GM23338 (cell line): Measurements from ENCODE around the gene AMPH. TPM values are rescaled to one million over a fixed set of nuclear protein-coding genes. Genes with fewer than 3 reads are reported as not detected.

Experiments
- ATAC-seq: fragments of 200-7000 bp; cut with Tn5 transposase; 3 replicates; pipeline ENCODE4 v1.9.1; 2020
- DNase-seq: peaks from one replicate; pipeline ENCODE4 v3.0.0-alpha.2; 2015; ENCODE audit warnings: low spot score
- H2AFZ ChIP-seq: fragments of 200-600 bp; sonication (generic); 2 replicates; pipeline ENCODE4 v1.8.0; 2016; ENCODE audit warnings: antibody characterized with exemption, mild to moderate bottlenecking, moderate library complexity
- H3F3A ChIP-seq: fragments of 200-600 bp; sonication (generic); replicated peaks from 2 replicates; pipeline ENCODE4 v1.8.0; 2017; ENCODE audit warnings: antibody characterized with exemption, mixed run types, low read depth
- H3K27ac ChIP-seq: fragments of 200-600 bp; sonication (generic); 2 replicates; pipeline ENCODE4 v1.6.1; 2016; ENCODE audit warnings: low read depth
- H3K27me3 ChIP-seq: fragments of 200-600 bp; sonication (generic); 2 replicates; pipeline ENCODE4 v1.8.0; 2016; ENCODE audit warnings: mild to moderate bottlenecking, mixed run types, moderate library complexity; ENCODE audit not compliant: insufficient read depth
- H3K36me3 ChIP-seq: fragments of 200-600 bp; sonication (generic); 2 replicates; pipeline ENCODE4 v1.8.0; 2016; ENCODE audit warnings: mild to moderate bottlenecking; ENCODE audit not compliant: insufficient read depth
- H3K4me1 ChIP-seq: fragments of 200-600 bp; sonication (generic); 2 replicates; pipeline ENCODE4 v1.8.0; 2016; ENCODE audit warnings: mild to moderate bottlenecking, moderate library complexity; ENCODE audit not compliant: insufficient read depth
- H3K4me2 ChIP-seq: fragments of 200-600 bp; sonication (generic); 2 replicates; pipeline ENCODE4 v1.7.1; 2017; ENCODE audit warnings: mixed run types
- H3K4me3 ChIP-seq: fragments of 200-600 bp; sonication (generic); 2 replicates; pipeline ENCODE4 v1.6.1; 2016; ENCODE audit warnings: mixed run types
- H3K79me2 ChIP-seq: fragments of 200-600 bp; sonication (generic); replicated peaks from 2 replicates; pipeline ENCODE4 v1.8.0; 2017; ENCODE audit warnings: mild to moderate bottlenecking; ENCODE audit not compliant: insufficient read depth
- H3K9me2 ChIP-seq: fragments of 200-600 bp; sonication (generic); 2 replicates; pipeline ENCODE4 v1.8.0; 2017; ENCODE audit not compliant: insufficient read depth
- H4K20me1 ChIP-seq: fragments of 200-600 bp; sonication (generic); replicated peaks from 2 replicates; pipeline ENCODE4 v1.8.0; 2017; ENCODE audit warnings: mild to moderate bottlenecking; ENCODE audit not compliant: insufficient read depth
- H3K27ac Mint-ChIP-seq: 2 replicates; pipeline ENCODE4 v1.8.0; 2020; ENCODE audit warnings: inconsistent platforms, mild to moderate bottlenecking, moderate library complexity, mixed read lengths
- H3K27me3 Mint-ChIP-seq: 3 replicates; pipeline ENCODE4 v1.8.0; 2022; ENCODE audit warnings: low read depth, mild to moderate bottlenecking, moderate library complexity, mixed read lengths, inconsistent platforms; ENCODE audit not compliant: insufficient read depth, poor library complexity
- H3K36me3 Mint-ChIP-seq: 3 replicates; pipeline ENCODE4 v1.8.0; 2021; ENCODE audit warnings: low read depth, mild to moderate bottlenecking, inconsistent platforms, moderate library complexity, mixed read lengths
- H3K4me1 Mint-ChIP-seq: 3 replicates; pipeline ENCODE4 v1.8.0; 2020; ENCODE audit warnings: mild to moderate bottlenecking, inconsistent platforms, mixed read lengths
- H3K4me3 Mint-ChIP-seq: 3 replicates; pipeline ENCODE4 v1.8.0; 2021; ENCODE audit warnings: moderate library complexity, mild to moderate bottlenecking, inconsistent platforms, mixed read lengths
- H3K9me3 Mint-ChIP-seq: 3 replicates; pipeline ENCODE4 v1.8.0; 2020; ENCODE audit warnings: moderate library complexity, mild to moderate bottlenecking, inconsistent platforms, mixed read lengths
- CREB1 ChIP-seq: fragments of 250-450 bp; sonication (Bioruptor Pico); IDR thresholded peaks from 2 replicates; pipeline ENCODE4 v1.5.0; 2020; ENCODE audit warnings: low read depth, mild to moderate bottlenecking, moderate library complexity
- ETS1 ChIP-seq: IDR thresholded peaks from 2 replicates; pipeline ENCODE4 v1.6.1; 2016; ENCODE audit warnings: antibody characterized with exemption
- EZH2 ChIP-seq: fragments of 200-600 bp; sonication (generic); IDR thresholded peaks from one replicate; pipeline ENCODE4 v1.8.0; 2017; ENCODE audit warnings: antibody characterized with exemption, mild to moderate bottlenecking, low read depth; ENCODE audit not compliant: unreplicated experiment
- JUNB ChIP-seq: IDR thresholded peaks from one replicate; pipeline ENCODE4 v1.6.1; 2016; ENCODE audit warnings: antibody characterized with exemption; ENCODE audit not compliant: unreplicated experiment
- STAT1 ChIP-seq: IDR thresholded peaks from one replicate; pipeline ENCODE4 v1.6.1; 2016; ENCODE audit warnings: antibody characterized with exemption; ENCODE audit not compliant: unreplicated experiment
- ZNF114 ChIP-seq: fragments of 250-450 bp; sonication (Bioruptor Pico); IDR thresholded peaks from 2 replicates; pipeline ENCODE4 v1.5.0; 2020; ENCODE audit warnings: mild to moderate bottlenecking, moderate library complexity
- ZNF331 ChIP-seq: fragments of 250-450 bp; sonication (Bioruptor Pico); IDR thresholded peaks from 2 replicates; pipeline ENCODE4 v1.5.0; 2020; ENCODE audit warnings: low read depth, mild to moderate bottlenecking, moderate library complexity
- polyA plus RNA-seq: library from polyadenylated mRNA; unstranded; fragments of >200 nt; fragmentation: Nextera tagmentation; extraction: Ambion mirVana; gene quantifications from 2 replicates; pipeline ENCODE4 v1.2.1, GENCODE V29; 2016
- total RNA-seq: library from RNA; depleted of rRNA; stranded (reverse); fragments of >200 nt; shearing (Covaris generic); gene quantifications from 2 replicates; pipeline ENCODE4 v1.2.3, GENCODE V29; 2014
- TF ChIP-seq, protein P1 (sequence below): fragments of 250-450 bp; sonication (Bioruptor Pico); IDR thresholded peaks from 2 replicates; pipeline ENCODE4 v1.5.0; 2020; ENCODE audit warnings: mild to moderate bottlenecking, moderate library complexity

AMPH gene
- total and polyA plus RNA-seq, 2 experiments from 2014 or later: 4.8 to 10.2 TPM

GRCh38 chr7:38504684-38505083 is 126.5 kb downstream of the AMPH start (continued):
- TF ChIP-seq ZNF331 (no peak), ETS1 (no peak), JUNB (no peak), EZH2 (no peak), CREB1 (CRISPR knock-in tag) (no peak)
- TF ChIP-seq, protein P1, sequence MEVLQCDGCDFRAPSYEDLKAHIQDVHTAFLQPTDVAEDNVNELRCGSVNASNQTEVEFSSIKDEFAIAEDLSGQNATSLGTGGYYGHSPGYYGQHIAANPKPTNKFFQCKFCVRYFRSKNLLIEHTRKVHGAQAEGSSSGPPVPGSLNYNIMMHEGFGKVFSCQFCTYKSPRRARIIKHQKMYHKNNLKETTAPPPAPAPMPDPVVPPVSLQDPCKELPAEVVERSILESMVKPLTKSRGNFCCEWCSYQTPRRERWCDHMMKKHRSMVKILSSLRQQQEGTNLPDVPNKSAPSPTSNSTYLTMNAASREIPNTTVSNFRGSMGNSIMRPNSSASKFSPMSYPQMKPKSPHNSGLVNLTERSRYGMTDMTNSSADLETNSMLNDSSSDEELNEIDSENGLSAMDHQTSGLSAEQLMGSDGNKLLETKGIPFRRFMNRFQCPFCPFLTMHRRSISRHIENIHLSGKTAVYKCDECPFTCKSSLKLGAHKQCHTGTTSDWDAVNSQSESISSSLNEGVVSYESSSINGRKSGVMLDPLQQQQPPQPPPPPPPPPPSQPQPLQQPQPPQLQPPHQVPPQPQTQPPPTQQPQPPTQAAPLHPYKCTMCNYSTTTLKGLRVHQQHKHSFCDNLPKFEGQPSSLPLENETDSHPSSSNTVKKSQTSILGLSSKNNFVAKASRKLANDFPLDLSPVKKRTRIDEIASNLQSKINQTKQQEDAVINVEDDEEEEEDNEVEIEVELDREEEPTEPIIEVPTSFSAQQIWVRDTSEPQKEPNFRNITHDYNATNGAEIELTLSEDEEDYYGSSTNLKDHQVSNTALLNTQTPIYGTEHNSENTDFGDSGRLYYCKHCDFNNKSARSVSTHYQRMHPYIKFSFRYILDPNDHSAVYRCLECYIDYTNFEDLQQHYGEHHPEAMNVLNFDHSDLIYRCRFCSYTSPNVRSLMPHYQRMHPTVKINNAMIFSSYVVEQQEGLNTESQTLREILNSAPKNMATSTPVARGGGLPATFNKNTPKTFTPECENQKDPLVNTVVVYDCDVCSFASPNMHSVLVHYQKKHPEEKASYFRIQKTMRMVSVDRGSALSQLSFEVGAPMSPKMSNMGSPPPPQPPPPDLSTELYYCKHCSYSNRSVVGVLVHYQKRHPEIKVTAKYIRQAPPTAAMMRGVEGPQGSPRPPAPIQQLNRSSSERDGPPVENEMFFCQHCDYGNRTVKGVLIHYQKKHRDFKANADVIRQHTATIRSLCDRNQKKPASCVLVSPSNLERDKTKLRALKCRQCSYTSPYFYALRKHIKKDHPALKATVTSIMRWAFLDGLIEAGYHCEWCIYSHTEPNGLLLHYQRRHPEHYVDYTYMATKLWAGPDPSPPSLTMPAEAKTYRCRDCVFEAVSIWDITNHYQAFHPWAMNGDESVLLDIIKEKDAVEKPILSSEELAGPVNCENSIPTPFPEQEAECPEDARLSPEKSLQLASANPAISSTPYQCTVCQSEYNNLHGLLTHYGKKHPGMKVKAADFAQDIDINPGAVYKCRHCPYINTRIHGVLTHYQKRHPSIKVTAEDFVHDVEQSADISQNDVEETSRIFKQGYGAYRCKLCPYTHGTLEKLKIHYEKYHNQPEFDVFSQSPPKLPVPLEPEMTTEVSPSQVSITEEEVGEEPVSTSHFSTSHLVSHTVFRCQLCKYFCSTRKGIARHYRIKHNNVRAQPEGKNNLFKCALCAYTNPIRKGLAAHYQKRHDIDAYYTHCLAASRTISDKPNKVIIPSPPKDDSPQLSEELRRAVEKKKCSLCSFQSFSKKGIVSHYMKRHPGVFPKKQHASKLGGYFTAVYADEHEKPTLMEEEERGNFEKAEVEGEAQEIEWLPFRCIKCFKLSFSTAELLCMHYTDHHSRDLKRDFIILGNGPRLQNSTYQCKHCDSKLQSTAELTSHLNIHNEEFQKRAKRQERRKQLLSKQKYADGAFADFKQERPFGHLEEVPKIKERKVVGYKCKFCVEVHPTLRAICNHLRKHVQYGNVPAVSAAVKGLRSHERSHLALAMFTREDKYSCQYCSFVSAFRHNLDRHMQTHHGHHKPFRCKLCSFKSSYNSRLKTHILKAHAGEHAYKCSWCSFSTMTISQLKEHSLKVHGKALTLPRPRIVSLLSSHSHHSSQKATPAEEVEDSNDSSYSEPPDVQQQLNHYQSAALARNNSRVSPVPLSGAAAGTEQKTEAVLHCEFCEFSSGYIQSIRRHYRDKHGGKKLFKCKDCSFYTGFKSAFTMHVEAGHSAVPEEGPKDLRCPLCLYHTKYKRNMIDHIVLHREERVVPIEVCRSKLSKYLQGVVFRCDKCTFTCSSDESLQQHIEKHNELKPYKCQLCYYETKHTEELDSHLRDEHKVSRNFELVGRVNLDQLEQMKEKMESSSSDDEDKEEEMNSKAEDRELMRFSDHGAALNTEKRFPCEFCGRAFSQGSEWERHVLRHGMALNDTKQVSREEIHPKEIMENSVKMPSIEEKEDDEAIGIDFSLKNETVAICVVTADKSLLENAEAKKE (CRISPR knock-in tag): no peak

- DNase-seq (no peak), ATAC-seq (no peak)
- H3K9me3 Mint-ChIP-seq: no peaks in the 10 kb centered on the region
- H3K4me1 ChIP-seq: no peaks in the 10 kb centered on the region
- H3K4me2 ChIP-seq: no peak overlapping the region
- no peak for TF ChIP-seq ZNF114 (CRISPR knock-in tag)
- no peak for TF ChIP-seq STAT1
- no peaks in the 10 kb centered on the region for H3K4me1 Mint-ChIP-seq
- no peak overlapping the region for H2AFZ ChIP-seq
- no peaks in the 10 kb centered on the region for H3K36me3 Mint-ChIP-seq
- no peaks in the 10 kb centered on the region for H4K20me1 ChIP-seq
- no peak overlapping the region for H3K4me3 Mint-ChIP-seq
- H3K27me3 Mint-ChIP-seq: no peaks in the 10 kb centered on the region
- H3K79me2 ChIP-seq: no peaks in the 10 kb centered on the region
- 0 out of 2 replicates have a peak, but pooled peaks cover 10% of the 10 kb centered on the region for H3K9me2 ChIP-seq
- H3K27ac Mint-ChIP-seq: no peak overlapping the region
- no peak overlapping the region for H3K4me3 ChIP-seq
- no peaks in the 10 kb centered on the region for H3F3A ChIP-seq
- no peaks in the 10 kb centered on the region for H3K36me3 ChIP-seq
- no peaks in the 10 kb centered on the region for H3K27me3 ChIP-seq
- H3K27ac ChIP-seq: no peak overlapping the region
Observed at GRCh38 chr7:38502848-38503247, 128.3 kb downstream of the AMPH start.
